A673 (cell line): Measurements from ENCODE around the gene PGD. TPM values are rescaled to one million over a fixed set of nuclear protein-coding genes. Genes with fewer than 3 reads are reported as not detected.

Source experiments
- BruUV-seq: library from RNA; stranded (reverse); fragments of 400-500 nt; replicated peaks from 2 replicates; lab custom pipeline; 2021; lab: Mats Ljungman, UMichigan
- CTCF ChIA-PET: fragments of 300-600 bp; sonication (Branson Sonifier 250); formaldehyde crosslinking; loops from one replicate; lab custom pipeline; 2022; ENCODE audit warnings: antibody characterized with exemption; lab: Charles Lee
- POLR2A ChIA-PET: fragments of 300-600 bp; sonication (Branson Sonifier 250); formaldehyde crosslinking; loops from one replicate; lab custom pipeline; 2022; ENCODE audit warnings: antibody characterized with exemption; ENCODE audit not compliant: low non-redundant PET; lab: Charles Lee
- DNase-seq: peaks from one replicate; pipeline ENCODE4 v3.0.0-alpha.2; 2015; ENCODE audit warnings: low spot score
- H3K27ac ChIP-seq: fragments of 200-600 bp; sonication (generic); 2 replicates; pipeline ENCODE4 v1.5.1; 2016; ENCODE audit warnings: mixed run types, low read depth, mild to moderate bottlenecking, mixed read lengths, antibody characterized with exemption, low read length; ENCODE audit not compliant: poor library complexity, severe bottlenecking
- H3K27me3 ChIP-seq: fragments of 200-600 bp; sonication (generic); replicated peaks from 2 replicates; pipeline ENCODE4 v1.6.1; 2017; ENCODE audit warnings: mixed run types, low read depth, mild to moderate bottlenecking, mixed read lengths, antibody characterized with exemption, low read length; ENCODE audit not compliant: insufficient read depth, poor library complexity
- H3K36me3 ChIP-seq: fragments of 200-600 bp; sonication (generic); 2 replicates; pipeline ENCODE4 v1.6.1; 2016; ENCODE audit warnings: mixed run types, mild to moderate bottlenecking, mixed read lengths, antibody characterized with exemption, low read length; ENCODE audit not compliant: insufficient read depth, poor library complexity, severe bottlenecking
- H3K4me1 ChIP-seq: fragments of 200-600 bp; sonication (generic); 2 replicates; pipeline ENCODE4 v1.6.1; 2017; ENCODE audit warnings: mixed run types, mild to moderate bottlenecking, mixed read lengths, antibody characterized with exemption, low read length; ENCODE audit not compliant: insufficient read depth, poor library complexity, severe bottlenecking
- H3K4me3 ChIP-seq: fragments of 200-600 bp; sonication (generic); 2 replicates; pipeline ENCODE4 v1.5.1; 2016; ENCODE audit warnings: low read depth, mixed run types, mild to moderate bottlenecking, mixed read lengths, low read length; ENCODE audit not compliant: poor library complexity, severe bottlenecking
- H3K9me3 ChIP-seq: fragments of 200-600 bp; sonication (generic); 2 replicates; pipeline ENCODE4 v1.6.1; 2016; ENCODE audit warnings: mixed run types, low read depth, mild to moderate bottlenecking, mixed read lengths, antibody characterized with exemption, low read length; ENCODE audit not compliant: poor library complexity, severe bottlenecking
- CTCF ChIP-seq: fragments of 300-800, 200-600 bp; sonication (generic); conservative IDR thresholded peaks from 2 replicates; pipeline ENCODE4 v1.5.1; 2017; ENCODE audit warnings: low read depth, mild to moderate bottlenecking, antibody characterized with exemption, low read length, moderate library complexity, mixed read lengths
- EZH2 ChIP-seq: fragments of 200-600 bp; sonication (generic); IDR thresholded peaks from 2 replicates; pipeline ENCODE4 v1.6.1; 2017; ENCODE audit warnings: borderline replicate concordance, low read depth, mild to moderate bottlenecking, mixed read lengths, antibody characterized with exemption, low read length; ENCODE audit not compliant: poor library complexity, severe bottlenecking
- intact Hi-C: fragments of 100-400 bp; cut with micrococcal nuclease; formaldehyde crosslinking; loops from one replicate; pipeline ENCODE4 v1.10.0; 2022; ENCODE audit not compliant: unreplicated experiment
- total RNA-seq: library from RNA; stranded (reverse); gene quantifications from 2 replicates; pipeline ENCODE4 v1.2.3, GENCODE V29; 2021

The PGD gene
- total RNA-seq, 1 experiment from 2014 or later = 451 TPM

- no peaks in the 10 kb centered on the region for H3K27me3 ChIP-seq
- POLR2A ChIA-PET = no interaction called here
- DNase-seq = no peak
- CTCF ChIA-PET = no interaction called here
- no peak overlapping the region for H3K27ac ChIP-seq
- BruUV-seq = no TSS peak
- peaks cover 16% of the 10 kb centered on the region for H3K36me3 ChIP-seq
- intact Hi-C loops = no loop called here
- peaks cover 6% of the 10 kb centered on the region for H3K4me1 ChIP-seq
- no peak overlapping the region for H3K4me3 ChIP-seq
- TF ChIP-seq CTCF (no peak), EZH2 (no peak)
- H3K9me3 ChIP-seq = no peaks in the 10 kb centered on the region
Measured at GRCh38 chr1:10396870-10397269, 2.0 kb upstream of the PGD start.

GRCh38 chr1:10398278-10398733 lies 558 bp upstream of the PGD start:
- ChIA-PET POLR2A (interaction anchor here (1.0 kb wide), 1 partner anchor 11 kb away, joined by 6 read pairs; no protein-coding TSS in a partner anchor), CTCF (no interaction called here)
- intact Hi-C loops = loop anchor here (1.0 kb wide), 1 partner anchor 10 kb away; no protein-coding TSS in a partner anchor
- Histone ChIP-seq H3K9me3 (no peaks in the 10 kb centered on the region), H3K4me3 (peak overlapping the region; percentile 95), H3K27me3 (no peaks in the 10 kb centered on the region), H3K36me3 (peaks cover 30% of the 10 kb centered on the region), H3K27ac (peak overlapping the region; percentile 94), H3K4me1 (peaks cover 18% of the 10 kb centered on the region)
- no peak for TF ChIP-seq CTCF
- no peak for TF ChIP-seq EZH2
- BruUV-seq = TSS peak; percentile 63
- no peak for DNase-seq

- H3K4me1 ChIP-seq = peaks cover 18% of the 10 kb centered on the region
- H3K9me3 ChIP-seq = no peaks in the 10 kb centered on the region
- no TSS peak for BruUV-seq
- CTCF ChIA-PET = interaction anchor here (0.6 kb wide), 1 partner anchor 194 kb away, joined by 4 read pairs; no protein-coding TSS in a partner anchor
- POLR2A ChIA-PET = no interaction called here
- peak; percentile 50 for DNase-seq
- peak overlapping the region; percentile 95 for H3K4me3 ChIP-seq
- no peaks in the 10 kb centered on the region for H3K27me3 ChIP-seq
- TF ChIP-seq EZH2 (no peak), CTCF (no peak)
- H3K36me3 ChIP-seq = peaks cover 42% of the 10 kb centered on the region
- peak overlapping the region; percentile 94 for H3K27ac ChIP-seq
- intact Hi-C loops = no loop called here
Measured at GRCh38 chr1:10399444-10399941, 629 bp downstream of the PGD start.
